ENCODE measurements around the gene TIMM10. TPM values are rescaled to one million over a fixed set of nuclear protein-coding genes. Genes with fewer than 3 reads are reported as not detected.

Gene TIMM10
- total and polyA plus RNA-seq, 4 donors, result 30.8 to 71.1 (median 37.3) TPM

- ATAC-seq (ENCODE audit: low FRiP score) (no peak), DNase-seq (no peak)
- no peaks in the 10 kb centered on the region for H3K27me3 ChIP-seq (ENCODE audit: control insufficient read depth in 1 of 2, insufficient read depth in 2 of 2, low read length in 1 of 2)
- intact Hi-C loops (cut with DNase I), result no loop called here
- no peak overlapping the region for H3K27ac ChIP-seq (ENCODE audit: low read depth in 1 of 2, low read length in 2 of 2)
- H3K4me3 ChIP-seq (ENCODE audit: low read length in 2 of 2), result no peak overlapping the region
- no peaks in the 10 kb centered on the region for H3K36me3 ChIP-seq (ENCODE audit: control insufficient read depth in 1 of 2, insufficient read depth in 2 of 2, low read length in 1 of 2)
- no peaks in the 10 kb centered on the region for H3K4me1 ChIP-seq (ENCODE audit: control insufficient read depth in 1 of 2, insufficient read depth in 2 of 2, low read length in 2 of 2)
- 88 to 90% methylated on average over 9 of the region's 9 CpGs for WGBS, 2 donors
- H3K9me3 ChIP-seq (ENCODE audit: control insufficient read depth, low read length), result no peaks in the 10 kb centered on the region
These were observed 34.3 kb downstream of the TIMM10 start for GRCh38 chr11:57496109-57496820.

- ATAC-seq (ENCODE audit: low FRiP score), result peak; percentile 69
- Histone ChIP-seq H3K27me3 (ENCODE audit: control insufficient read depth in 1 of 2, insufficient read depth in 2 of 2, low read length in 1 of 2) (no peaks in the 10 kb centered on the region), H3K4me1 (ENCODE audit: control insufficient read depth in 1 of 2, insufficient read depth in 2 of 2, low read length in 2 of 2) (no peaks in the 10 kb centered on the region), H3K36me3 (ENCODE audit: control insufficient read depth in 1 of 2, insufficient read depth in 2 of 2, low read length in 1 of 2) (peaks cover 0 to 2% of the 10 kb centered on the region in 2 donors), H3K4me3 (ENCODE audit: low read length in 2 of 2) (no peak overlapping the region), H3K27ac (ENCODE audit: low read depth in 1 of 2, low read length in 2 of 2) (no peak overlapping the region), H3K9me3 (ENCODE audit: control insufficient read depth, low read length) (no peaks in the 10 kb centered on the region)
- intact Hi-C loops (cut with DNase I), result loop anchor here in 1 of 2 donors (2.0 kb wide), 1 partner anchor 33 kb away; no protein-coding TSS in a partner anchor
- WGBS, 2 donors, result 73 to 74% methylated on average over 15 of the region's 15 CpGs
- DNase-seq, result peak in 1 of 2 donors; percentile 85
These were observed 36.7 kb downstream of the TIMM10 start for GRCh38 chr11:57493507-57494503.

- H3K9me3 ChIP-seq (ENCODE audit: control insufficient read depth, low read length), result no peaks in the 10 kb centered on the region
- no peaks in the 10 kb centered on the region for H3K4me1 ChIP-seq (ENCODE audit: control insufficient read depth in 1 of 2, insufficient read depth in 2 of 2, low read length in 2 of 2)
- ATAC-seq (ENCODE audit: low FRiP score), result no peak
- DNase-seq, result no peak
- peaks cover 0 to 6% of the 10 kb centered on the region in 2 donors for H3K36me3 ChIP-seq (ENCODE audit: control insufficient read depth in 1 of 2, insufficient read depth in 2 of 2, low read length in 1 of 2)
- no peak overlapping the region for H3K4me3 ChIP-seq (ENCODE audit: low read length in 2 of 2)
- intact Hi-C loops (cut with DNase I), result loop anchor here in 1 of 2 donors (2.0 kb wide), 1 partner anchor 35 kb away; no protein-coding TSS in a partner anchor
- WGBS, 2 donors, result 77 to 84% methylated on average over 11 of the region's 11 CpGs
- no peak overlapping the region for H3K27ac ChIP-seq (ENCODE audit: low read depth in 1 of 2, low read length in 2 of 2)
- H3K27me3 ChIP-seq (ENCODE audit: control insufficient read depth in 1 of 2, insufficient read depth in 2 of 2, low read length in 1 of 2), result no peaks in the 10 kb centered on the region
These were observed 39.0 kb downstream of the TIMM10 start for GRCh38 chr11:57491371-57492061.

- DNase-seq (no peak), ATAC-seq (ENCODE audit: low FRiP score) (no peak)
- intact Hi-C loops (cut with DNase I), result no loop called here
- H3K4me1 ChIP-seq (ENCODE audit: control insufficient read depth in 1 of 2, insufficient read depth in 2 of 2, low read length in 2 of 2), result no peaks in the 10 kb centered on the region
- H3K4me3 ChIP-seq (ENCODE audit: low read length in 2 of 2), result no peak overlapping the region
- H3K36me3 ChIP-seq (ENCODE audit: control insufficient read depth in 1 of 2, insufficient read depth in 2 of 2, low read length in 1 of 2), result peaks cover 0 to 6% of the 10 kb centered on the region in 2 donors
- WGBS, 2 donors, result 90 to 92% methylated on average over 9 of the region's 9 CpGs
- H3K27ac ChIP-seq (ENCODE audit: low read depth in 1 of 2, low read length in 2 of 2), result no peak overlapping the region
- no peaks in the 10 kb centered on the region for H3K9me3 ChIP-seq (ENCODE audit: control insufficient read depth, low read length)
- no peaks in the 10 kb centered on the region for H3K27me3 ChIP-seq (ENCODE audit: control insufficient read depth in 1 of 2, insufficient read depth in 2 of 2, low read length in 1 of 2)
These were observed 39.9 kb downstream of the TIMM10 start for GRCh38 chr11:57490456-57491248.

GRCh38 chr11:57487920-57488659 lies 42.5 kb downstream of the TIMM10 start:
- ATAC-seq (ENCODE audit: low FRiP score), result no peak
- H3K9me3 ChIP-seq (ENCODE audit: control insufficient read depth, low read length), result no peaks in the 10 kb centered on the region
- WGBS, 2 donors, result 86 to 87% methylated on average over 6 of the region's 6 CpGs
- no peaks in the 10 kb centered on the region for H3K27me3 ChIP-seq (ENCODE audit: control insufficient read depth in 1 of 2, insufficient read depth in 2 of 2, low read length in 1 of 2)
- intact Hi-C loops (cut with DNase I), result no loop called here
- H3K36me3 ChIP-seq (ENCODE audit: control insufficient read depth in 1 of 2, insufficient read depth in 2 of 2, low read length in 1 of 2), result peaks cover 0 to 6% of the 10 kb centered on the region in 2 donors
- no peak overlapping the region for H3K27ac ChIP-seq (ENCODE audit: low read depth in 1 of 2, low read length in 2 of 2)
- no peak overlapping the region for H3K4me3 ChIP-seq (ENCODE audit: low read length in 2 of 2)
- H3K4me1 ChIP-seq (ENCODE audit: control insufficient read depth in 1 of 2, insufficient read depth in 2 of 2, low read length in 2 of 2), result no peaks in the 10 kb centered on the region
- no peak for DNase-seq

- H3K9me3 ChIP-seq (ENCODE audit: control insufficient read depth, low read length), result no peaks in the 10 kb centered on the region
- no peak overlapping the region for H3K4me3 ChIP-seq (ENCODE audit: low read length in 2 of 2)
- no peak for DNase-seq
- intact Hi-C loops (cut with DNase I), result no loop called here
- no peaks in the 10 kb centered on the region for H3K4me1 ChIP-seq (ENCODE audit: control insufficient read depth in 1 of 2, insufficient read depth in 2 of 2, low read length in 2 of 2)
- no peak overlapping the region for H3K27ac ChIP-seq (ENCODE audit: low read depth in 1 of 2, low read length in 2 of 2)
- H3K27me3 ChIP-seq (ENCODE audit: control insufficient read depth in 1 of 2, insufficient read depth in 2 of 2, low read length in 1 of 2), result no peaks in the 10 kb centered on the region
- WGBS, 2 donors, result 93 to 95% methylated on average over 15 of the region's 15 CpGs
- peaks cover 0 to 6% of the 10 kb centered on the region in 2 donors for H3K36me3 ChIP-seq (ENCODE audit: control insufficient read depth in 1 of 2, insufficient read depth in 2 of 2, low read length in 1 of 2)
- no peak for ATAC-seq (ENCODE audit: low FRiP score)
These were observed 43.4 kb downstream of the TIMM10 start for GRCh38 chr11:57487021-57487778.

- Histone ChIP-seq H3K9me3 (ENCODE audit: control insufficient read depth, low read length) (no peaks in the 10 kb centered on the region), H3K4me1 (ENCODE audit: control insufficient read depth in 1 of 2, insufficient read depth in 2 of 2, low read length in 2 of 2) (no peaks in the 10 kb centered on the region), H3K4me3 (ENCODE audit: low read length in 2 of 2) (no peak overlapping the region), H3K27me3 (ENCODE audit: control insufficient read depth in 1 of 2, insufficient read depth in 2 of 2, low read length in 1 of 2) (no peaks in the 10 kb centered on the region), H3K27ac (ENCODE audit: low read depth in 1 of 2, low read length in 2 of 2) (no peak overlapping the region), H3K36me3 (ENCODE audit: control insufficient read depth in 1 of 2, insufficient read depth in 2 of 2, low read length in 1 of 2) (peaks cover 0 to 4% of the 10 kb centered on the region in 2 donors)
- no peak for DNase-seq
- intact Hi-C loops (cut with DNase I), result no loop called here
- no peak for ATAC-seq (ENCODE audit: low FRiP score)
- WGBS, 2 donors, result 94% methylated on average over 10 of the region's 10 CpGs
These were observed 45.1 kb downstream of the TIMM10 start for GRCh38 chr11:57485217-57485990.

Data from aorta (tissue), 5 donors.